Measurements from ENCODE around the gene IQCK.

IQCK gene

DNA sequence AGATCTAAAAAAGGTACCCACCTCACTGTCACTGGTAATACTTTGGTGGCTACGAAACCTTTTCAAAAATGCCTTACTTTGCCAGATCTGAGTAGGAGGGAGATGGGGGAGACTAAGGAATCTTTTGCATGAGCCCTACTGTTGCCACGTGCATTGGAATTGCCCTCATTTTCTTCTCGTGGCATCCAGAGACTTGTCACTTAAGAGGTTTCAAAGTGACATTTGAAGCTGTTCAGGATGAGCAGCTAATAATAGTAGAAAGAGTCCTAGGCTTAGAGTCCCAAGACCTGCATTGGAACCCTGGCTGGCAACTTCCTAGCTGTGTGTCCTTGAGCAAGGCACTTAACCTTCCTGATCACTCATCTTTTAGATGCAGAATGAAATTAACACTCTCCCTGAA lies 123.1 kb downstream of the IQCK start:
- no peak for DNase-seq

DNA sequence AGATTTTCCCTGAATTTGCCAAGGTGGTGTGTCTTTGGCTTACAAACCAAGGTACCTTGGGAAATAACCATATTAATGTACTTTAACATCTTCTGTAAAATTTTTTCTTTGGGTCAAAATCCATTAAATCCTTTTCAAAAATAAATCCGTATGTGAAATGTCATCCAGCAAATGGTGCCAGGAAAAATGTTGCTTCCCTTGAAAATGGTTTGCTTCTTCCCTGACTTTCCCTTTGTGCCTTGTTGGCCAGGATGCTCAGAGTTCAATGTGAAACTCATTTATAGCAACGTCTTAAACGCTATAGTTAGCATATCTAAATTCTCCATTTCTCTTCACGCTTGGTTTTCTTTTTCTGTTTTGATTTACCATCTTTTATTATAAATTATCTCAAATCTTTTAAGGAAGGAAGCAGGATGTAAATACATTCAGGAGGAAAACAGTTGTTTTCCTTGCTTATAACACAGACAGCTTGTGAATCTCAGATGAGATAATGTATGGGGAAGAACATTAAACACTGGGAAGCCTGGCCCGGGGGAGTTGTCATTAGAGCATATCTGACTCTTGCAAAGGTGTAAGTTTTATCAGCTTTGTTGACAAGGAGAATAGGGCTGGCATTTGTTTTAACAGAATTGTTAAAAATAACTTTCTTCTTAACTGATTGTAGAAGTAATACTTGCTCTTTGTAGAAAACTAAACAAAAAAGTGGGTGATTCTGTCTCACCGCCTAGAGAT lies 124.5 kb downstream of the IQCK start:
- no peak for DNase-seq

DNA sequence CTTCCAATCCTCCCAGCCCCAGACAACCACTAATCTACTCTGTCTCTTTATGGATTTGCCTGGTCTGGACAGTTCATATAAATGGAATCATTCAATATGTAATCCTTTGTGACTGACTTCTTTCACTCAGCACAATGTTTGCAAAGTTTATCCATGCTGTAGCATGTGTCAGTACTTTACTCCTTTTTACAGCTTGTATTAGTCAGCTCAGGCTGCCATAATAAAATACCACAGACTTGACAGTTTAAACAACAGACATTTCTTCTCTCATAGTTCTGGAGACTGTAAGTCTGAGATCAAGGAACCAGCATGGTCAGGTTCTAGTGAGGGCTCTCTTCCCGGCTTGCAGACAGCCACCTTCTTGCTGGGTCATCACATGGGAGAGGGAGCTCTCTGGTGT lies 125.3 kb downstream of the IQCK start:
- DNase-seq, result no peak

DNA sequence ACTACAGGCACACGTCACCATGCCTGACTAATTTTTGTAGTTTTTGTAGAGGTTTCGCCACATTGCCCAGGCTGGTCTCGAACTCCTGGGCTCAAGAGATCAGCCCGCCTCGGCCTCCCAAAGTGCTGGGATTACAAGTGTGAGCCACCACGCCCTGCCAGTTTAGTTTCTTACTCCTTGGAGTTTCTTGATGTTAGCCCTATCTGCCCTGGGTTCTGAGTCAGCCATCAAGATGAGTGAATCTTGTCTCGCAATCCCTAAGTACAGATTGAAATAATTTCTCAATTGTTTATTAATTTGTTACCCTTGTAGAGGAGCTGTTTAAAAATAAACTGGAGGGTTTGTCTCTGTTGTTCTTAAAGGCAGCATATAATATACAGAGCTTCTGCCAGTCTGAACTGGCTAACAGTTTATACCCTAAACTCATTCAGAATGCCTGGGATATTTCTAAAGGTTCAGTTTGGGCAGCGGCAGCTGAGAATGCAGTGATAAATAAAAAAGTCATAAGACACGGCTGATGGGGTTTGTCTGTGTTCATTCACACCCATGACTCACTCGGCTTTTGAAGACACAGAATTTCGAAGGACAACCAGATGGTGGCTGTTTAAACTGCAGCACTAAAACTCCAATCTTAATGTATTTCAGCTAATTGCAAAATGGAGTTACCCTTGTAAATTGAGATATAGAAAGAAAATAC lies 127.0 kb downstream of the IQCK start:
- no peak for DNase-seq

DNA sequence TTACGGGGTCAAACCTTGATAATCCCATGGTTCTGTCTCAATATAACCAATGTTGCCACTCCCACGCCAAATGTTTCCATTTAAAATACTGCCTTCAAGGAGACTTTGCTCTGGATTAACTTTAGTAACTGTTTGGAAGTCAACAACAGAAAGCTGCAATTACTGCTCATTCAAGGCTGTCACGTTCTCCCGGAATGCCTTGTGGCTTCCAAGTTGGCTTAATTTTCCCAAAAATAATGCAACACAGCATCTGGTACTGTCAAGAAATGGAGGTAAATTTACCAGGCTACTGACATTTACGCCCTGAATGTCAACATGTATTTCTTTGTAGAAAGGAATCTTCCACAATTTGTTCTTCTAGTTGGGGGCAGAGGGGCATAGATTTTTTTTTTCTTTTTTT lies 128.4 kb downstream of the IQCK start:
- DNase-seq, result no peak

GRCh38 chr16:19848756-19849155 lies 130.7 kb downstream of the IQCK start:
- DNase-seq, result no peak

DNA sequence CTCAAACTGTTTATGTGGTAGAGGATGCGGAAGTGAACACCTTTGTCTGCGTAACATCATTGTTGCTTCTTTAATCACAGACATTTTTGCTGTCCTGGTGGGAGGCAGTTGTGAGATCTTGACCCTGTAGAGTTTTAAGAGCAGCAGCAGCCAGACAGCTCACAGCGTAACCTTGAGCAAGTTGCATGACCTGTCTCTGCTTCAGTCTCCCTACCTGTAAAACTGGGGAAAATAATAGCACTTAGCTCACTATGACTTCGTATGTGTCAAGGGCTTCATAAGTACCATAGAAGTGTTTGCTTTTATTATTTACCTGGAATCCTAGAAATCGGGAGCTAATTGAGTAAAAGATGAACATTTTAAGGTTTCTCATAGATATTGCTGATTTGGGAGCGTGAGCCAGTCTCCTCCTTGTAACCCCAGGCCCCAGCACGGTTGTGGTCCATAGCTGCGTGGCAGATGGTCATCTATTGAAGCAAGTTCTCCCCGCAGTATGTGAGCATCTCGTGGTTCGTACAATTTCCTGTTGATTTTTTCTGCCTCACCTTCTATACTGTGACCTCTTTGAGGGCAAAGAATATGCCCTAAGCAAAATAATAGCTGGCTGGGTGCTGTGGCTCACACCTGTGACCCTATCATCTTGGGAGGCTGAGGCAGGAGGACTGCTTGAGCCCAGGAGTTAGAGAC lies 132.2 kb downstream of the IQCK start:
- no peak for DNase-seq

GRCh38 chr16:19851476-19851875 lies 133.4 kb downstream of the IQCK start:
- DNase-seq, result no peak

DNA sequence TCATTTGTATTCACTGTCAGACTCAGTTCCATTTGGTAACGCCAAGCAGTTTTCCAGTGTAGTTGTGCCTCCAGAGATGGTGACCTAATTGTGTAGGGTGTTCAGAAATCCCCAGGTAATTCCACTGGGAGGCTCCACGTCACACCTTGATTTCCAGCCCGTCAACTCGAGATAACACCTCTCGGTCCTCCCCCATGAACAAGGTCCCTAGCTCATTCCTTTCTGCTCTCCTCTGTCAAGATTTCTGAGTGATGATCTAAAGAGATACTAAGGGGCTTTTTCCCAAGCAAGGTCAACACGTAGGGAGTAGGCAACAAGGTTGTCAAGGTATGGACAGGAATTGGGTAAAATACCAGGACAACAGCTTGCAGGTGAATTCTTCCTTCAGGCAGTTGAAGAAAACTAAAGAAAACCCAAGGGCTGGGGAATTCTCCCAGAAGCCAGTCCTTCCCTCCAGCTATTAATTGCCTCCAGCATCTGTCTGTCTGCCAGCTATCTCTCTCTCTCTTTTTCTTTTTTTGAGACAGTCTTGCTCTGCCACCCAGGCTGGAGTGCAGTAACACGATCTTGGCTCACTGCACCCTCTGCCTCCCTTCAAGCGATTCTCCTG lies 135.2 kb downstream of the IQCK start:
- no peak for DNase-seq

GRCh38 chr16:19853742-19854542 lies 135.9 kb downstream of the IQCK start:
- DNase-seq, result no peak

DNA sequence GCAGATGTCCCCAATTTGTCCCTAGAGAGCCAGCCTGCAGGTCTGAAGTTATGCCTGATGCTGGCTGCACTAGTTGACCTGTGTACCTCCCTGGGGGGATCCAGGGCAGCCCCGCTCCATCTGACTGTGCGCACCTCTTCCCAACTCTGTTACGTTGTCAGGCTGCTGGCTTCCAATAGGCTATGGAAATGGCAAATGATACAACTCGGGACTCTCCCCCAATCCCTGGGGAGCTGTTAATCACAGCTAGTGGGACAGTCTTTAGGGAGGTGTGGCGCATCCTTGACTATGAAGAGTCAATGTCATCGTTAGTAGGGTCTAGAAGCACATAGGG lies 136.4 kb downstream of the IQCK start:
- DNase-seq, result no peak

DNA sequence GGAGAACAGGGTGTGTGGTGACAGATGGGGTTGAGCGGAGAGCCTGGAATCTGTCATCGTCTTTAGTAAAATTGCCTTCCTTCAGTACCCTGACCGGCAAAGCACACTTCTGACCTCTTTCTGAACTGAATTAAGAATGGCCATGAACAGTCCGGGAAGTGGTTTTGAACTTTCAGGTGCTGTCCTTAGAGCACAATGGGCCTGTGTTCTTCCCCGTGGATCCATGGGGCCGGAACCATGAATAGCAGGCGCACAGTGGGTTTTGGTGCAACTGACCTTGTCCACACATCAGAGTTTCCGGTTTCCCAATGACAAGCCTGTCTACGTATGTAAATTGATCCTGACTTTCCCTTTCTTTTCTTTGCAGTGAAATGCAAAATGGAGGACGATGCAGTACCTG lies 138.0 kb downstream of the IQCK start:
- no peak for DNase-seq

DNA sequence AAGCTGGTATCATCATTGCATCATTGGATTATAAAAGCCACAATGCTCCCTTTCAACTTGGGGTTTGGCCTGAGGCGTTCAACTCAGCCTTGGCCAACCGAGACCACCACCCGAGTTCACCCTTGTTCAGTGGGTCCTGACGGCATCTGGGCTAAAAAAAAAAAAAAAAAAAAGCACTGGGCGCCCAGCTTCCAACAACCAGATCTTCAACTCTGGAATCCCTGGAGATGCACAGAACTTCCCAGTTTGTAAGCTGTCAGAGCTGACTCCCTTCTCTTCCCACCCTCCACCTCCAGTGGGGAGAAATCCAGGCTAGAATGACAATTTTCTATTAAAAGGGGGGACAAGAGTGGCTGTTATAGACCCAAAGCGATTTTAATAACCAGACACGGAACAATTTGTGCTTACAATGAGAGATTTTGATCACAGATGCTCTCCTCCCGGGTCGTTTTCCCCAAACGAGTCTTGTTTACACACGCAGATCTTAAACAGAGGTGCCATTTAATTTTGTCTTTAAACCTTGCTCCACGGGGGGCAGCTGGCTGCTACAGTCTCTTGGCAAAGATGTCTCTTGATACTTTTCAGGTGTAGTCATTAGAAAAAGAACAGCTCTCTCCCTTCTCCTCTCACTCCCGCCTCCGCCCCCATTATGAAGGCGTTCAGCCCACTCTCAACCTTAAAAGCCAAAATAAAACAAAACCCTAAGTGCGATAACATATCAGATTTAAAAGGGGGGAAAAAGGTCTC lies 139.7 kb downstream of the IQCK start:
- no peak for DNase-seq

- DNase-seq, result no peak
Measured at GRCh38 chr16:19858340-19859018, 140.4 kb downstream of the IQCK start.

GRCh38 chr16:19859166-19859565 lies 141.1 kb downstream of the IQCK start:
- DNase-seq, result no peak

DNA sequence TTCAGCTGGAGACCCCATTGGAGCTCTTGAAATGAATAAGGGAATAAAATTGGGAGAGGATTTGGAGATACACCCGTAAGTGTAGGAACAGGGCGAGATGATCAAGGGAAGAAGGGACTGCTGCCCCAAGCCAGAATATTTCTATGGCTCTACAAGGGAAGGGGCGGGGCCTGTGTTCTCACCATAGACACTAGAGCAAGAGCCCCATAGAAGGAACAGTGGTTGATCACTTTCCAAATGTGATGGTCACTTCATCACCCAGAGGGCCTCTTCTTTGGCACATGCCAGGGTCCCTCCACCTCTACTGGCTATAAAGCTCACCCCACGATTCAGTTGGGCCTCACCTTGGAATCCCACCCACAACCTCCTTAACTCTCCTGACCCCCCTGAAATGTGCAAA lies 141.5 kb downstream of the IQCK start:
- DNase-seq, result no peak

DNA sequence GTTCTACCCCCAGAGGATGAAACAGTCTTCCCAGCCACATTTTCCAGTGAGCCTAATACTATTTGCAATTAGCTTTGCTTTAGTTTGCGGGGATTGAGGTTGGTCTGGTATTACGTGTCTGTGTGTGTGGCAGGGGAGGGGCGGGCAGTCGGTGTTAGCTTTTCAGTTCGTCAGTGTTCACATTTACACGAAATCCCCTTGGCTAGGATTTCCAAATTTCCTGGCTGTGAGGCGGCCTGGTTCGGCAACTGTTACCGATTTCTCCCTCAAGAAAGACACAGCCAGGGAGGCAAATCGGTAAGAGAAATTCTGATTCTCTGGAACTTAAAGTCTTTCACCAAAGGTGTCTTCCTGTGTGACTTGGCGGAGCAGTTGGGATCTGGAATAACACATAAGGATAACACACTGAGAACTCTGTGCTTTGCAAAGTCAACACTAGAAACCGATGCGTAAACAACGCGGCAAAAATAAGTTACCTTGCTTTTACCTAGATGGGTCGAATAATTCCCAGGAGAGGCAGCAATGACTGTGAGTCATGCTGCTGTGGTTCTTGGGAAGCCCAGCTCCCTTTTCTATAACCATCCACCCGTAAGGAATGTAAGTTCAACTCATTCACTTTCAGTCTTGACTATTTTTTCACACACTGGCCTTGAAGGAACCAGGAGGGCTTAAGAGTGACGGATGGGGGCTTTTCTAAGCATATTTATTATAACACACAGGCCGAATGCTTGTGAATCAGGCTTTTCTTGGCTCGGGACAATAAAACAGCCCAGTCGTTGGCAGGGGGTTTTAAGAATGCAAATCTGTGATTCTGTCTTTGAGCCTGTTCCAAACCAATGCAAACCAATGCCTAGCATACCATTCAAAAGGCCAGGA lies 142.3 kb downstream of the IQCK start:
- DNase-seq, result no peak

- DNase-seq, result no peak
Measured at GRCh38 chr16:19861133-19861532, 143.1 kb downstream of the IQCK start.

DNA sequence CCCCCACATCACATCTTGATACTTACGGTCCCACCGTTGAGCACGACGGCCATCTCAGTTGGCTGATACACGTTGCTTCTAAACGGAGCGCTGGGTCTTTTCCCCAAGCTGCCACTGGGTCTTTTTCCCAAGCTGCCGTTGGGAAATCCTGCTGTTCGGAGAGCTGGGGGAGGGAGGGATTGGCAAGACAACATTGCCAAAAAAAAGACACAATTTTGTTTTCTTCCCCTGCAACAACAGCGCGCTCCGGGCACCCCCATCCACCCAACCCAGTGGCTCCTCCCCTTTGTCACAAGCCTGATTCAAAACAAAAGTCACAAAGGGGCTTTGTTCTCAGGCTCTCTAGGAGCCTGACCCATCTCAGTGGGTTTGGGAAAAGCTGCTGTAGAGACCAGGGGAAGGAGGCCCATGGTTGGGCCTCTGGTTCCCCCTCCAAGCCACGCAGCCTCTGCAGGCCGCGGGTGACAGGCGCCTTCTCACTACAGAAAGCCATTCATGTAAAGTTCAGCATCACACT lies 143.8 kb downstream of the IQCK start:
- DNase-seq, result no peak

DNA sequence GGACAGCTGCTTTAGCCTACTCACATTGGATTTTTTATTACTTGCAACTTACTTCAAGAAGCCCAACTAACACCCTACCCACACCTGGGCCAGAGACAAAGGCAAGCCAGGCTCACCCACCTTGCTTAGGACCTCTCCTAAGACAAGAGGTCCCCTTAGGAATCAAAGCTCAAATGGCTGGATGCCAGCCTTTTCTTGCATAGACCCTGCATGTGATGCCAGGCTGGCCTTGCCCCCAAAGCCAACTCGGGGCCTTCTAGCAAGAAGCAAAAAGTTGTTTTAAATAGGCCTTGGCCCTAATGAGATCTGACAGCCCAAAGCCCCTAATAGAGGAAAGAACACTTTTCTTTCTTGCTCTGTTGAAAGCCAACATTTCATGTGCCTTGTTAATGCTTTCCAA lies 145.9 kb downstream of the IQCK start:
- no peak for DNase-seq
